HG03095 (cell line): Measurements from ENCODE around the gene RALGAPB.
"Not testable (repeated sequence)": the region's sequence is repeated elsewhere in the genome, so short reads cannot be mapped to it uniquely, and the experiment has no call there.

Experiments
- ATAC-seq: cut with Tn5 transposase; IDR thresholded peaks from one replicate; pipeline ENCODE4 v1.9.1; 2021; ENCODE audit warnings: moderate library complexity; ENCODE audit not compliant: unreplicated experiment

The RALGAPB gene

DNA sequence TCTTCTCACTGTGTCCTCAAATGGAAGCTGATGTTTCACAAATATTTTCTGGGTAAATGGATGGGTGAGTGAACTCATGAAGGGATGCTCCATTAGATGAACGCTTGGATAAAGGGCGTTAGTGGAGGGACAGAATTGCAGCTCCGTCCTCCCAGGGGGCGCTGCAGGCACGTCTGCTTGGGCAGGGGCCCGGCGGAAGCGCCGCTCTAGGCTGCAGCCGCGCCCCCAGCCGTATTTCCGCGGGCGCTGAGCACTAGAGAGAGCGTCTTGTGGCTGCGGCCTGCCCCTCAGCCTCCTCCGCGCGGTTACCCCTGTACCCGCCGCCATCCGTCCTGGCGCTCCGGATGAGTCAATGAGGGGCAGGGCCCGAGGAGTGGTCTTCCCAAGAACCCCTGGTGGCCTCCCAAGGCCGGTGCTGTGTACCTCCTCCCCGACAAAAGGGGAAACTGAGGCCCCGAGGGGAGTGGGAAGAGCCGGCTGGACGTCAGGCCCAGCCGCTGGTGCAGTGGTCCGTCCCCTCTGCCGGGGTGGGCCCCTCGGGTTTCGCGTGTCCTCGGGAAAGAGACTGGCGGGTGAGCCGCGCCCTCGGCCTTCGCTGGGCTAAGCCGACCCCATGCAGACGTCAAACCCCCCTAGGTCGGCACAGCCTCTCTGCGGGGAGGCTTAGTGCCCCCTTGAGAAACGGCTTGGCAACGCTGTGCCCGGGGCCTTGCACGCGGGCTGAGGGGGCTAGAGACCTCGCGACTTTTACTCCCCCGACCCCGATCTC lies 26.0 kb upstream of the RALGAPB start:
- ATAC-seq: peak; percentile 82

GRCh38 chr20:38447251-38447661 lies 25.4 kb upstream of the RALGAPB start:
- ATAC-seq: no peak

- ATAC-seq: no peak
Observed at GRCh38 chr20:38447931-38448675, 24.5 kb upstream of the RALGAPB start.

DNA sequence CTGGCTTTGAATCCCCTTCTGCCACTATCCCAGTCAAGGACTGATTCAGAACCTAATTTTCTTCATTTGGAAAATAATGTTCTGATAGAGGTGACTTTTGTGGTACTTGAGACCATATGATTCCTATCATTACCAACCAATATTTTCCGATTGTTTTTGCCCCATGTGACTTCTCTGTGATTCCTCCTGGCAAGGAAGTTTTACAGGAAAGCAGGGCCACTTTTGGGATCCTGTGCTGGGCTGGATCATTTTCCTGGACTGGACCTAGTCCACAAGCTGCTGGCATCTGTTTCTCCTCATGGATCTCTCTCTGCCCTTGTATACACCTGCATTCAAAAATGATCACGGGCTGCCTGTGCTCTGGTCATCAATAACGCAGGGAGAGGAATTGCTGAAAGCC lies 23.6 kb upstream of the RALGAPB start:
- no peak for ATAC-seq

DNA sequence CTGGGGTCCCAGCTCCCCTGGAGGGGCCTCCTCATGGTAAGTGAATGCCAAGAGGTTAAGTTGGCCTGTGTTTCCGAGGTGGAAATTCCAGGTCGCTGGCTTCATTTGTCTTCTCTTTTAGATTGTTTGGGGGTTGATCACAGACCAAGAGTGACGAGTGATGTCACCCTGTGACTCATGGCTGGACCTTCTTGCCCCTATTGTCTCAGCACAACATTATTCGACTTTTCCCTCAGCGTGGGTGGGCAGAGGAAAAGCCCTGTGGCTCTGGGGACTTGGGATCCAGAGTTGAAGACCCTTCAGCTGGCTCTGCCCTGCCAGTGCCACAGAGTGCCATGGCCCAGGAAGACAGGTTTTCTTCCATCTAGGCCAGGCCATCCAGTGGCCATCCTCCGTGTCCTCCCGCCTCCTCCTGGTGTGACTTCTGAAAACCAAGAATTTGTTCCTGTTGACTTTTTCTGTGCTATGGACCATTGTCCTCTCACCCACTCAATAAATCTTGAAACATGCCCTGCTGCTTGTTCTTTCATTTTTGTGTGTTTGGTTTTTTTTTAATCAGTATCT lies 22.1 kb upstream of the RALGAPB start:
- ATAC-seq: no peak

GRCh38 chr20:38452880-38453624 lies 19.6 kb upstream of the RALGAPB start:
- no peak for ATAC-seq

DNA sequence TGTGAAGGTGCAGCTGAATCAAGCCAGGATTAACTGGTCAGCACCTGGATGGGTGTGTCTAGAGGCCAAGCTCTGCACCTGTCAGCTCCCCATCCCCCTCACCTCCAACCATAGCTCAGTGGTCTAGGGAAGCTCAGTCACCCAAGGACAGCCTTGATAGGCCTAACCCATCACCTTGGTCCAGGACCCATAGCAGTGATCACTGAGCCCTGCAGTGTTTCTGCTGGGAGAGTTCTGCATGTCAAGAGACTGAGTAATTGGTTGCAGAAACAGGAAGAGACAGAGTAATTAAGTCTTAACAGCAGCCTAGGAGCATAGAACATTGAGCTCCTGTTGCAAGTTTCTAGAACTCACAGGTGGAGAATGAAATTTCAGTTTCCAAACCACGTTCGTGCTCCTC lies 18.7 kb upstream of the RALGAPB start:
- ATAC-seq: peak; percentile 82

DNA sequence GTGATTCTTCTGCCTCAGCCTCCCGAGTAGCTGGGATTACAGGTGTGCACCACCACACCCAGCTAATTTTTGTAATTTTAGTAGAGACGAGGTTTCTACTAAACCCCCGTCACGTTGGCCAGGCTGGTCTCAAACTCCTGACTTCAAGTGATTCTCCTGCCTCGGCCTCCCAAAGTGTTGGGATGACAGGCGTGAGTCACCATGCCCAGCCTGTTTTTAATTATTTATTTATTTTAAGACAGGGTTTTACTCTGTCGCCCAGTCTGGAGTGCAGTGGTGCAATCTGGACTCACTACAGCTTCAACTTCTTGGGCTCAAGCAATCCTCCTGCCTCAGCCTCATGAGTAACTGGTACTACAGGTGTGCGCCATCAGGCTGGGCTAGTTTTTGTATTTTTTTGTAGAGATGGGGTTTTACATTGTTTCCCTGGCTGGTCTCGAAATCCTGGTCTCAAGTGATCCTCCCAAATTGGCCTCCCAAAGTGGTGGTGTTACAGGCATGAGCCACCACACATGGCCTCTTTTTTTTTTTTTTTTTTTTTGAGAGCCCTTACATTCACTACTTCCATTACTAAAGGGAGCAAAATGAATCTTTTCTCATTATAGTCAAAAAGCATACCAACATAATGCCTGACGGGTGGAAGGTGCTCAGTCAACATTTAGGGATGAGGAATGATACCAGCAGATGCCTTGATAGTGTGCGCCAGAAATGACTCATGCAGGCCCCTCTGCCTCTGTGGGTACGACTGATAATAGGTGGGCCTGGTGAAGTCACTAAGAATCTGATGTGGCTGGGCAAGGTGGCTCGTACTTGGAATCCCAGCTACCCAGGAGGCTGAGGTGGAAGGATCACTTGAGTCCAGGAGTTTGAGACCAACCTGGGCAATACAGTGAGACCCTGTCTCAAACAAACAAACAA lies 17.8 kb upstream of the RALGAPB start:
- no peak for ATAC-seq

- no peak for ATAC-seq
Observed at GRCh38 chr20:38458314-38458713, 14.3 kb upstream of the RALGAPB start.

GRCh38 chr20:38460040-38460623 lies 12.5 kb upstream of the RALGAPB start:
- ATAC-seq: no peak

GRCh38 chr20:38460631-38461030 lies 12.0 kb upstream of the RALGAPB start:
- not testable (repeated sequence) for ATAC-seq

DNA sequence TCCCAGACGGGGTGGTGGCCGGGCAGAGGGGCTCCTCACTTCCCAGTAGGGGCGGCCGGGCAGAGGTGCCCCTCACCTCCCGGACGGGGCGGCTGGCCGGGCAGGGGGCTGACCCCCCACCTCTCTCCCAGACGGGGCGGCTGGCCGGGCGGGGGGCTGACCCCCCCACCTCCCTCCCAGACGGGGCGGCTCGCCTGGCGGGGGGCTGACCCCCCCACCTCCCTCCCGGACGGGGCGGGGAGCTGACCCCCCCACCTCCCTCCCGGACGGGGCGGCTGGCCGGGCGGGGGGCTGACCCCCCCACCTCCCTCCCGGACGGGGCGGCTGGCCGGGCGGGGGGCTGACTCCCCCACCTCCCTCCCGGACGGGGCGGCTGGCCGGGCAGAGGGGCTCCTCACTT lies 11.5 kb upstream of the RALGAPB start:
- not testable (repeated sequence) for ATAC-seq

DNA sequence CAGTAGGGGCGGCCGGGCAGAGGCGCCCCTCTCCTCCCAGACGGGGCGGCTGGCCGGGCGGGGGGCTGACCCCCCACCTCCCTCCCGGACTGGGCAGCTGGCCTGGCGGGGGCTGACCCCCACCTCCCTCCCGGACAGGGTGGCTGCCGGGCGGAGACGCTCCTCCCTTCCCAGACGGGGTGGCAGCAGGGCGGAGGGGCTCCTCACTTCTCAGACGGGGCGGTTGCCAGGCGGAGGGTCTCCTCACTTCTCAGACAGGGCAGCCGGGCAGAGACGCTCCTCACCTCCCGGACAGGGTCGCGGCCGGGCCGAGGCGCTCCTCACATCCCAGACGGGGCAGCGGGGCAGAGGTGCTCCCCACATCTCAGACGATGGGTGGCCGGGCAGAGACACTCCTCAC lies 11.1 kb upstream of the RALGAPB start:
- ATAC-seq: not testable (repeated sequence)

DNA sequence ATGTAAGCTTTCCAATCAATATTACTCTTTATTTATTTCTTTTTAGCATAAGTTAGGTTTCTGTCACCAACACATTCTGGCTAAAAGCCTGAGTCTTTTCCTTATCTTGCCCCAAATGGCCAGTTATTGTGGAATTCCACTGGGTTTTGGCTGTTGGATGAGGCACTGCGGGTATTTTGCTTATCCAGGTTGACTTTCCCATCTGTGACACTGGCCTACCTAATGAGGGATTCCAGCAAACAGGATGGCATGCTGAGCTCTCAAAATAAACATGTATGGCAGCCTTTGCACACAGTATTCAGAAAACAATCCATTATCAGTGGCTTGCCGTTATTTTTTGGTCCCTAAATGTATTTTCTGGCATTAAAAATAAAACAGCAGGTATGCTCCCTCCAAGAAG lies 6.5 kb upstream of the RALGAPB start:
- ATAC-seq: no peak

GRCh38 chr20:38466983-38467382 lies 5.7 kb upstream of the RALGAPB start:
- ATAC-seq: no peak

DNA sequence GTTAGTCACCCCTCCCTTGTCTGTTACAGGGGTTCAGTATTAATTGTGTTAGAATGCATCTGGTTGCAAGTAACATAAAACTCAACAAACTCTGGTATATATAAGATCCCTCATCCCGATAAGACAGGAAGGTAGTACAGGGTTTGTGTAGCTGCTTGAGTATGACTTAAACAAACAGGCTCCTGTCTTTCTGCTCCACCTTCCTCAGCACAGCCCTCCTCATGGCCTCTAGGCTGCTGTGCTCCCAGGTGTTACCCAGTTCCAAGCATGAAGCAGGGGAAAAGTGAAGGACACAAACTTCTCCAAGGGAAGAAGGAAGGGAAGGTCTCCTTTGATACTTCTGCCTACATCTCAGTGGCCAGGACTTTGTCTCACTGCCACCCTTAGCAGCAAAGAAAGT lies 1.4 kb upstream of the RALGAPB start:
- ATAC-seq: no peak

DNA sequence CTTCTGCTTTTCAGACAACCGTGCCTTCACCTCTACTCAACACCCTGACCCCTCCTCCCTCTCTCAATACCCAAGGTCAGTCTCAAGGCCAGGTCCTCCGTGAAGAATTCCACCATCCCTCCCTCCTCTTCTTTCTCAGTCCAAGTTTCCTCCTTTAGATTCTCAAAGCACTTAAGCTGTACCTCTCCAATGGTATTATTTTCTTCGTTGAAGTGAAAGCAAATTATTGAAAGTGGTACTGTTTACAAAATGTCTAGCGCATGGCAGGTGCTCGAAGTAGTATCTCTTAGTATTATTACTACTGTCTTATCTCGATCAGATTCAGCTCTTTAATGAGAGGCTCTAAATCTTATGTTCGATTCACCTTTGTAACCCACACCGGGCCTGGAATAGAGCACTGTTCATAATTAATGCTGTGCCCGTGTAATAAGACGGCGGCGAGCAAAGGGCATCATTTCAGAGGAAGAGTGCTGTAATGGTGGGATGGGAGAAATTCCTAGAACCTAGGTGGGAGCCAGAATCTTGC lies 593 bp upstream of the RALGAPB start:
- ATAC-seq: no peak

- ATAC-seq: no peak
Observed at GRCh38 chr20:38473367-38473795, 738 bp downstream of the RALGAPB start.

- no peak for ATAC-seq
Observed at GRCh38 chr20:38477747-38478146, 5.1 kb downstream of the RALGAPB start.

- ATAC-seq: no peak
Observed at GRCh38 chr20:38479596-38479995, 7.0 kb downstream of the RALGAPB start.
